Kidney (tissue), 14 donors: ENCODE results near the gene WBP11. TPM values are rescaled to one million over a fixed set of nuclear protein-coding genes. Genes with fewer than 3 reads are reported as not detected.
A peak's percentile ranks its signal among the peaks of the same experiment; 100 is the strongest.
"Not testable (repeated sequence)": the region's sequence is repeated elsewhere in the genome, so short reads cannot be mapped to it uniquely, and the experiment has no call there.

ENCODE experiments used
- DNase-seq, 5 donors: peaks; one replicate each; pipeline ENCODE4 v3.0.0-alpha.2; 2013 to 2020
- FAIRE-seq: peaks from 2 replicates; lab custom pipeline; 2012; peaks lifted over from hg19 to GRCh38; lab: Jason Lieb, UNC
- H3K27ac ChIP-seq, 2 donors: one replicate each; pipeline ENCODE4 v1.7.0; 2013; ENCODE audit warnings: low read depth in 2 of 2, low read length in 2 of 2, inconsistent platforms in 1 of 2
- H3K27me3 ChIP-seq: one replicate; pipeline ENCODE4 v1.7.1; 2013; ENCODE audit warnings: low read length, inconsistent platforms; ENCODE audit not compliant: control insufficient read depth, insufficient read depth
- H3K36me3 ChIP-seq, 3 donors: one replicate each; pipeline versions ENCODE4 v1.7.0 to v1.7.1; 2013; ENCODE audit warnings: low read length in 3 of 3, control low read depth in 1 of 3, inconsistent platforms in 1 of 3; ENCODE audit not compliant: insufficient read depth in 3 of 3, control insufficient read depth in 2 of 3
- H3K4me1 ChIP-seq, 3 donors: one replicate each; pipeline versions ENCODE4 v1.7.0 to v1.7.1; 2013; ENCODE audit warnings: low read length in 3 of 3, inconsistent platforms in 1 of 3, low read depth in 1 of 3; ENCODE audit not compliant: control insufficient read depth in 2 of 3, insufficient read depth in 2 of 3
- H3K4me3 ChIP-seq, 3 donors: one replicate each; pipeline versions ENCODE4 v1.7.0 to v1.8.1; 2013; ENCODE audit warnings: low read length in 3 of 3, control low read depth in 1 of 3, inconsistent platforms in 1 of 3
- H3K9ac ChIP-seq, 3 donors: one replicate each; pipeline versions ENCODE4 v1.7.0 to v1.7.1; 2013; ENCODE audit warnings: low read length in 3 of 3, control low read depth in 1 of 3, inconsistent platforms in 1 of 3
- H3K9me3 ChIP-seq, 3 donors: one replicate each; pipeline versions ENCODE4 v1.7.0 to v1.7.1; 2013; ENCODE audit warnings: low read length in 3 of 3, control low read depth in 1 of 3, inconsistent platforms in 1 of 3; ENCODE audit not compliant: control insufficient read depth in 2 of 3, insufficient read depth in 1 of 3
- CTCF ChIP-seq: IDR thresholded peaks from 3 replicates; pipeline ENCODE4 v1.5.1; 2012; ENCODE audit warnings: mild to moderate bottlenecking, moderate library complexity, borderline replicate concordance; ENCODE audit not compliant: insufficient read depth; ENCODE audit errors: extremely low read depth
- intact Hi-C: fragments of 100-400 bp; cut with DNase I; formaldehyde crosslinking; loops from one replicate; pipeline ENCODE4 v1.11.1; 2022
- polyA plus RNA-seq: library from polyadenylated mRNA; stranded (reverse); fragments of 350-450 nt; fragmentation: Illumina TruSeq; extraction: RNeasy Lipid Tissue Mini Kit (QIAGEN cat#74804); gene quantifications from one replicate; pipeline ENCODE4 v1.2.3, GENCODE V29; 2014; ENCODE audit warnings: low read depth, low replicate concordance; ENCODE audit not compliant: insufficient read depth
- total RNA-seq: library from RNA; stranded (reverse); fragmentation: NEBNext Ultra II Directional; extraction: Animal tissue kit (Norgen Biotek cat#: 25700); gene quantifications from one replicate; pipeline ENCODE4 v1.2.1, GENCODE V29; 2021
- donor health status: control.
- donor health status: control.
- donor health status: control.
- donor health status: control.
- donor health status: control.
- donor health status: DM: yes; HTN: yes; CAD: no.
- donor health status: Normal renal cell carcinoma (clear cell type).

Gene WBP11
- total and polyA plus RNA-seq, 2 donors from 2014 or later, result 17.6 to 55.5 TPM

GRCh38 chr12:14741942-14742341 is 61.3 kb downstream of the WBP11 start:
- H3K36me3 ChIP-seq, result no peaks in the 10 kb centered on the region
- DNase-seq (no peak), FAIRE-seq (no peak)
- TF ChIP-seq CTCF, result no peak
- H3K9ac ChIP-seq, result no peak overlapping the region
- H3K4me3 ChIP-seq, result no peak overlapping the region
- H3K9me3 ChIP-seq, result no peaks in the 10 kb centered on the region
- no peak overlapping the region for H3K27ac ChIP-seq
- intact Hi-C loops, result no loop called here
- H3K27me3 ChIP-seq, result no peaks in the 10 kb centered on the region
- no peaks in the 10 kb centered on the region for H3K4me1 ChIP-seq

GRCh38 chr12:14741153-14741552 is 62.1 kb downstream of the WBP11 start:
- H3K4me3 ChIP-seq, result no peak overlapping the region
- no peaks in the 10 kb centered on the region for H3K27me3 ChIP-seq
- TF ChIP-seq CTCF, result no peak
- no peak overlapping the region for H3K9ac ChIP-seq
- no peaks in the 10 kb centered on the region for H3K36me3 ChIP-seq
- FAIRE-seq (no peak), DNase-seq (peak in 2 of 5 donors; percentile 3 to 9)
- intact Hi-C loops, result no loop called here
- H3K27ac ChIP-seq, result no peak overlapping the region
- H3K4me1 ChIP-seq, result no peaks in the 10 kb centered on the region
- no peaks in the 10 kb centered on the region for H3K9me3 ChIP-seq

GRCh38 chr12:14736441-14736840 is 66.8 kb downstream of the WBP11 start:
- H3K36me3 ChIP-seq, H3K9me3 ChIP-seq, H3K4me1 ChIP-seq, H3K27me3 ChIP-seq, intact Hi-C loops, FAIRE-seq, DNase-seq, H3K9ac ChIP-seq, H3K4me3 ChIP-seq, H3K27ac ChIP-seq: not testable (repeated sequence)

Other genes with a start within 250 kb of the WBP11 start
- gene PLBD1, start 235.6 kb downstream of the WBP11 start, total RNA-seq, result 28.6 TPM
- 28.4 TPM for gene PLBD1, start 235.6 kb downstream of the WBP11 start, polyA plus RNA-seq
- not detected for gene GUCY2C, start 106.9 kb downstream of the WBP11 start, total RNA-seq
- gene GUCY2C, start 106.9 kb downstream of the WBP11 start, polyA plus RNA-seq, result not detected
- 2.0 TPM for gene C12orf60, start 192 bp upstream of the WBP11 start, total RNA-seq
- 4.5 TPM for gene C12orf60, start 192 bp upstream of the WBP11 start, polyA plus RNA-seq
- gene SMCO3, start 10.7 kb upstream of the WBP11 start, total RNA-seq, result 0.76 TPM
- 10.9 TPM for gene SMCO3, start 10.7 kb upstream of the WBP11 start, polyA plus RNA-seq
- 3.0 TPM for gene ART4, start 40.0 kb upstream of the WBP11 start, total RNA-seq
- gene ART4, start 40.0 kb upstream of the WBP11 start, polyA plus RNA-seq, result 2.6 TPM
- gene MGP, start 82.4 kb upstream of the WBP11 start, total RNA-seq, result 811 TPM
- gene MGP, start 82.4 kb upstream of the WBP11 start, polyA plus RNA-seq, result 745 TPM
- gene ERP27, start 135.1 kb upstream of the WBP11 start, total RNA-seq, result 11.0 TPM
- 35.3 TPM for gene ERP27, start 135.1 kb upstream of the WBP11 start, polyA plus RNA-seq
- gene ARHGDIB, start 158.1 kb upstream of the WBP11 start, total RNA-seq, result 151 TPM
- 127 TPM for gene ARHGDIB, start 158.1 kb upstream of the WBP11 start, polyA plus RNA-seq
- gene PDE6H, start 169.6 kb upstream of the WBP11 start, total RNA-seq, result not detected
- gene PDE6H, start 169.6 kb upstream of the WBP11 start, polyA plus RNA-seq, result not detected